Sigmoid colon (tissue), 4 donors: ENCODE results near the gene SULT4A1.

ENCODE experiments used
- EP300 ChIP-seq, 4 donors: sonication (generic); formaldehyde crosslinking; IDR thresholded peaks; one replicate each; pipeline ENCODE4 v1.6.1; 2017; ENCODE audit warnings: antibody characterized with exemption in 4 of 4
- POLR2A ChIP-seq, 2 donors: fragments of 450-650 bp; IDR thresholded peaks; one replicate each; pipeline ENCODE4 v1.6.1; 2016; ENCODE audit warnings: antibody characterized with exemption in 2 of 2, mild to moderate bottlenecking in 2 of 2, moderate library complexity in 2 of 2
- TF ChIP-seq, protein P1 (sequence below), 4 experiments: fragments of 450-650 bp in 3 of 4; fragments of 200-600 bp in 1 of 4; IDR thresholded peaks; one replicate each; pipeline ENCODE4 v1.5.1; 2016 to 2019; ENCODE audit warnings: antibody characterized with exemption in 4 of 4, mild to moderate bottlenecking in 3 of 4, moderate library complexity in 2 of 4

DNA sequence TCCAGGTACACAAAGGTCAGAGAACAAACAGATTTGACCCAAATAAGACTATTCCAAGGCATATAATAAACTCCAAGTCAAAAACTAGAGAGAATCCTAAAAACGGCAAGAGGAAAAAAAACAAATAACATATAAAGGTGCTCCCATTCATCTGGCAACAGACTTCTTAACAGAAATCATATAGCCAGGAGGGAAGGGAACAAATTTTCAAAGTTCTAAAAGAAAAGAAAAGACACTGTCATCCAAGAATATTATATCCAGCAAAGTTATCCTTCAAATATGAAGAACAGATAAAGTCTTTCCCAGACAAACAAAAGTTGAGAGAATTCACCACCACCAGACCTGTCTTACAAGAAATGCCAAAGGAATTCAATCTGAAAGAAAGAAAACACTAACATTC lies 61.3 kb downstream of the SULT4A1 start:
- TF ChIP-seq, protein P1, sequence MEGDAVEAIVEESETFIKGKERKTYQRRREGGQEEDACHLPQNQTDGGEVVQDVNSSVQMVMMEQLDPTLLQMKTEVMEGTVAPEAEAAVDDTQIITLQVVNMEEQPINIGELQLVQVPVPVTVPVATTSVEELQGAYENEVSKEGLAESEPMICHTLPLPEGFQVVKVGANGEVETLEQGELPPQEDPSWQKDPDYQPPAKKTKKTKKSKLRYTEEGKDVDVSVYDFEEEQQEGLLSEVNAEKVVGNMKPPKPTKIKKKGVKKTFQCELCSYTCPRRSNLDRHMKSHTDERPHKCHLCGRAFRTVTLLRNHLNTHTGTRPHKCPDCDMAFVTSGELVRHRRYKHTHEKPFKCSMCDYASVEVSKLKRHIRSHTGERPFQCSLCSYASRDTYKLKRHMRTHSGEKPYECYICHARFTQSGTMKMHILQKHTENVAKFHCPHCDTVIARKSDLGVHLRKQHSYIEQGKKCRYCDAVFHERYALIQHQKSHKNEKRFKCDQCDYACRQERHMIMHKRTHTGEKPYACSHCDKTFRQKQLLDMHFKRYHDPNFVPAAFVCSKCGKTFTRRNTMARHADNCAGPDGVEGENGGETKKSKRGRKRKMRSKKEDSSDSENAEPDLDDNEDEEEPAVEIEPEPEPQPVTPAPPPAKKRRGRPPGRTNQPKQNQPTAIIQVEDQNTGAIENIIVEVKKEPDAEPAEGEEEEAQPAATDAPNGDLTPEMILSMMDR (IDR thresholded peaks at IDR 0.05), result no peak
- TF ChIP-seq EP300 (IDR thresholded peaks at IDR 0.05), result no peak
- no peak for TF ChIP-seq POLR2A (IDR thresholded peaks at IDR 0.05)
